KMS-11 (cell line): ENCODE measurements around the gene ZNHIT2.

Source experiments
- H2AFZ ChIP-seq: fragments of 200-600 bp; sonication (generic); 2 replicates; pipeline ENCODE4 v1.6.1; 2016; ENCODE audit warnings: antibody characterized with exemption, mixed run types, low read depth
- H3K27ac ChIP-seq: fragments of 200-600 bp; sonication (generic); 2 replicates; pipeline ENCODE4 v1.6.1; 2016; ENCODE audit warnings: mild to moderate bottlenecking, mixed run types
- H3K27me3 ChIP-seq: fragments of 200-600 bp; sonication (generic); 2 replicates; pipeline ENCODE4 v1.6.1; 2017; ENCODE audit warnings: mild to moderate bottlenecking, low read depth, mixed run types, moderate library complexity; ENCODE audit not compliant: insufficient read depth
- H3K36me3 ChIP-seq: fragments of 200-600 bp; sonication (generic); 2 replicates; pipeline ENCODE4 v1.6.1; 2017; ENCODE audit warnings: mild to moderate bottlenecking, mixed run types; ENCODE audit not compliant: insufficient read depth
- H3K4me1 ChIP-seq: fragments of 200-600 bp; sonication (generic); 2 replicates; pipeline ENCODE4 v1.6.1; 2016; ENCODE audit warnings: mild to moderate bottlenecking, low read depth, mixed run types; ENCODE audit not compliant: poor library complexity, severe bottlenecking
- H3K4me2 ChIP-seq: fragments of 200-600 bp; sonication (generic); 2 replicates; pipeline ENCODE4 v1.7.0; 2016; ENCODE audit warnings: mild to moderate bottlenecking, mixed run types
- H3K4me3 ChIP-seq: fragments of 200-600 bp; sonication (generic); IDR thresholded peaks from 2 replicates; pipeline ENCODE4 v1.6.1; 2017; ENCODE audit warnings: low read depth, low read length, mixed read lengths; ENCODE audit not compliant: insufficient read depth
- H3K79me2 ChIP-seq: fragments of 200-600 bp; sonication (generic); 2 replicates; pipeline ENCODE4 v1.6.1; 2016; ENCODE audit warnings: low read depth, mixed run types; ENCODE audit not compliant: insufficient read depth
- H3K9ac ChIP-seq: fragments of 200-600 bp; sonication (generic); 2 replicates; pipeline ENCODE4 v1.6.1; 2016; ENCODE audit warnings: mild to moderate bottlenecking, mixed run types
- H4K20me1 ChIP-seq: fragments of 200-600 bp; sonication (generic); 2 replicates; pipeline ENCODE4 v1.6.1; 2016; ENCODE audit warnings: mild to moderate bottlenecking, mixed run types; ENCODE audit not compliant: insufficient read depth
- TF ChIP-seq, protein P1 (sequence below): fragments of 200-600 bp; sonication (generic); conservative IDR thresholded peaks from 2 replicates; pipeline ENCODE4 v1.6.1; 2017; ENCODE audit warnings: low read depth, mild to moderate bottlenecking, antibody characterized with exemption, low read length, moderate library complexity, mixed read lengths

Gene ZNHIT2

GRCh38 chr11:65134952-65135632, 17.6 kb upstream of the ZNHIT2 start:
- Histone ChIP-seq H3K36me3 (no peaks in the 10 kb centered on the region), H3K9ac (peak overlapping the region; percentile 99), H3K4me1 (peaks cover 25% of the 10 kb centered on the region), H4K20me1 (no peaks in the 10 kb centered on the region), H3K4me2 (peak overlapping the region; percentile 80), H3K27me3 (no peaks in the 10 kb centered on the region), H2AFZ (peak overlapping the region; percentile 48), H3K79me2 (peaks cover 14% of the 10 kb centered on the region), H3K4me3 (peak overlapping the region; percentile 37), H3K27ac (peak overlapping the region; percentile 94)
- TF ChIP-seq, protein P1, sequence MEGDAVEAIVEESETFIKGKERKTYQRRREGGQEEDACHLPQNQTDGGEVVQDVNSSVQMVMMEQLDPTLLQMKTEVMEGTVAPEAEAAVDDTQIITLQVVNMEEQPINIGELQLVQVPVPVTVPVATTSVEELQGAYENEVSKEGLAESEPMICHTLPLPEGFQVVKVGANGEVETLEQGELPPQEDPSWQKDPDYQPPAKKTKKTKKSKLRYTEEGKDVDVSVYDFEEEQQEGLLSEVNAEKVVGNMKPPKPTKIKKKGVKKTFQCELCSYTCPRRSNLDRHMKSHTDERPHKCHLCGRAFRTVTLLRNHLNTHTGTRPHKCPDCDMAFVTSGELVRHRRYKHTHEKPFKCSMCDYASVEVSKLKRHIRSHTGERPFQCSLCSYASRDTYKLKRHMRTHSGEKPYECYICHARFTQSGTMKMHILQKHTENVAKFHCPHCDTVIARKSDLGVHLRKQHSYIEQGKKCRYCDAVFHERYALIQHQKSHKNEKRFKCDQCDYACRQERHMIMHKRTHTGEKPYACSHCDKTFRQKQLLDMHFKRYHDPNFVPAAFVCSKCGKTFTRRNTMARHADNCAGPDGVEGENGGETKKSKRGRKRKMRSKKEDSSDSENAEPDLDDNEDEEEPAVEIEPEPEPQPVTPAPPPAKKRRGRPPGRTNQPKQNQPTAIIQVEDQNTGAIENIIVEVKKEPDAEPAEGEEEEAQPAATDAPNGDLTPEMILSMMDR: no peak

GRCh38 chr11:65134240-65134951, 16.9 kb upstream of the ZNHIT2 start, which contains the start of gene SYVN1:
TSS of gene SYVN1 (minus strand) at chr11:65134519. CDS start at chr11:65133601, 918 bp downstream.
- Histone ChIP-seq H3K27me3 (no peaks in the 10 kb centered on the region), H3K27ac (peak within 1 kb of the TSS; percentile 94), H4K20me1 (no peaks in the 10 kb centered on the region), H2AFZ (peak within 1 kb of the TSS; percentile 48), H3K4me1 (peaks cover 25% of the 10 kb centered on the region), H3K79me2 (peaks cover 14% of the 10 kb centered on the region), H3K4me2 (peak within 1 kb of the TSS; percentile 80), H3K9ac (peak within 1 kb of the TSS; percentile 99), H3K36me3 (no peaks in the 10 kb centered on the region), H3K4me3 (peak within 1 kb of the TSS; percentile 37)
- TF ChIP-seq, protein P1: no peak

- Histone ChIP-seq H2AFZ (peak overlapping the region; percentile 48; the same call in 1 of the 2 replicates), H3K4me3 (no peak overlapping the region), H3K27me3 (no peaks in the 10 kb centered on the region), H3K36me3 (no peaks in the 10 kb centered on the region), H3K9ac (peak overlapping the region; percentile 99), H3K79me2 (peaks cover 14% of the 10 kb centered on the region), H3K4me1 (peaks cover 25% of the 10 kb centered on the region), H4K20me1 (no peaks in the 10 kb centered on the region), H3K27ac (peak overlapping the region; percentile 94), H3K4me2 (peak overlapping the region; percentile 80)
- TF ChIP-seq, protein P1: no peak
Observed at GRCh38 chr11:65133724-65134123, 16.2 kb upstream of the ZNHIT2 start.

GRCh38 chr11:65132988-65133700, 15.6 kb upstream of the ZNHIT2 start:
- TF ChIP-seq, protein P1: no peak
- H3K4me1 ChIP-seq: peaks cover 25% of the 10 kb centered on the region
- H3K27me3 ChIP-seq: no peaks in the 10 kb centered on the region
- peak overlapping the region; percentile 94 for H3K27ac ChIP-seq
- H3K79me2 ChIP-seq: peaks cover 14% of the 10 kb centered on the region
- no peaks in the 10 kb centered on the region for H4K20me1 ChIP-seq
- H2AFZ ChIP-seq: no peak overlapping the region
- H3K9ac ChIP-seq: peak overlapping the region; percentile 99
- no peaks in the 10 kb centered on the region for H3K36me3 ChIP-seq
- no peak overlapping the region for H3K4me3 ChIP-seq
- H3K4me2 ChIP-seq: peak overlapping the region; percentile 80
